SK-N-SH (cell line): ENCODE results near the gene RAMP3.

ENCODE experiments used
- CTCF ChIP-seq: fragments of 200-600 bp; sonication (generic); IDR thresholded peaks from 2 replicates; pipeline ENCODE4 v1.6.1; 2017; ENCODE audit warnings: antibody characterized with exemption, mild to moderate bottlenecking, moderate library complexity
- EP300 ChIP-seq, 2 experiments: IDR thresholded peaks; 2 replicates each; pipeline versions ENCODE4 v1.4.0 to v1.6.1; 2012; ENCODE audit warnings: borderline replicate concordance in 1 of 2, low read depth in 1 of 2, low read length in 1 of 2
- EZH2phosphoT487 ChIP-seq: fragments of 200-600 bp; sonication (generic); IDR thresholded peaks from 2 replicates; pipeline ENCODE4 v1.6.1; 2017; ENCODE audit warnings: low read depth, mixed run types, mild to moderate bottlenecking, antibody characterized with exemption, moderate library complexity, borderline replicate concordance
- MAX ChIP-seq: IDR thresholded peaks from 2 replicates; pipeline ENCODE4 v1.4.0; 2012; ENCODE audit warnings: low read depth
- NFIC ChIP-seq: IDR thresholded peaks from 2 replicates; pipeline ENCODE4 v1.4.0; 2012; ENCODE audit warnings: borderline replicate concordance
- RAD21 ChIP-seq: IDR thresholded peaks from 2 replicates; pipeline ENCODE4 v1.6.1; 2012; ENCODE audit warnings: mild to moderate bottlenecking, low read length
- TAF1 ChIP-seq: IDR thresholded peaks from 2 replicates; pipeline ENCODE4 v1.6.1; 2012; ENCODE audit warnings: low read depth, mild to moderate bottlenecking, low read length, moderate library complexity, borderline replicate concordance
- TEAD4 ChIP-seq: IDR thresholded peaks from 2 replicates; pipeline ENCODE4 v1.4.0; 2012; ENCODE audit warnings: mild to moderate bottlenecking, borderline replicate concordance; ENCODE audit not compliant: insufficient read depth

DNA sequence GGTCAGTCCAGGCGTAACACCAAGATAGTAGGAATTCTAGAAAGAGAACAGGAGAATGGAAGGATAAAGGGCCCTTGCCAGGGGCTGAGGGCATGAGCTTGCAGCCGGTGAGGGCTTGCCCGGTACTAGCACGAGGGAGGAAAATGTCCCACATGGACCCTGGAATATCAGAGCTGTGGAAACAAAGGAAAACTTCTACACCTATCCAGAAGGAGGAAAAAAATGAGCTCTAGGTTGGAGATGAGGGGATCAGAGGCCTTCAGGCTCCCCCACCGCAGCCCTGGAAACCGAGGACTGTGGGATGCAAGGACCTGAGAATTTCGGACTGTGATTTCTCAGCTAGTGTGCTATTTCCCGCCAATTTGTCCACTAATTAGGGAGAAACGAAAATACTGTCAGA is 22.1 kb downstream of the RAMP3 start:
- TF ChIP-seq CTCF (no peak), EZH2phosphoT487 (no peak), MAX (no peak), RAD21 (no peak), TEAD4 (no peak), NFIC (no peak), TAF1 (no peak), EP300 (IDR thresholded peaks at IDR 0.05; ENCODE audit: borderline replicate concordance in 1 of 2, low read depth in 1 of 2, low read length in 1 of 2) (no peak)
